HG02623 (cell line): ENCODE data around the gene WDR73.

Experiments
- ATAC-seq: cut with Tn5 transposase; IDR thresholded peaks from one replicate; pipeline ENCODE4 v1.9.1; 2021; ENCODE audit warnings: moderate library complexity; ENCODE audit not compliant: unreplicated experiment

WDR73 gene

GRCh38 chr15:84621358-84621979 lies 32.6 kb downstream of the WDR73 start:
- no peak for ATAC-seq

GRCh38 chr15:84620626-84621025 lies 33.5 kb downstream of the WDR73 start:
- no peak for ATAC-seq

- ATAC-seq, result no peak
Observed at GRCh38 chr15:84616235-84616634, 37.8 kb downstream of the WDR73 start.

- ATAC-seq, result no peak
Observed at GRCh38 chr15:84611631-84612030, 42.5 kb downstream of the WDR73 start.

- no peak for ATAC-seq
Observed at GRCh38 chr15:84609818-84610525, 44.1 kb downstream of the WDR73 start.

GRCh38 chr15:84608707-84609284 lies 45.3 kb downstream of the WDR73 start:
- ATAC-seq, result no peak

GRCh38 chr15:84606653-84607120 lies 47.4 kb downstream of the WDR73 start:
- ATAC-seq, result no peak

- ATAC-seq, result no peak
Observed at GRCh38 chr15:84605554-84605882, 48.6 kb downstream of the WDR73 start.

GRCh38 chr15:84604826-84605553 lies 49.1 kb downstream of the WDR73 start:
- ATAC-seq, result no peak

GRCh38 chr15:84603630-84604379 lies 50.3 kb downstream of the WDR73 start:
- no peak for ATAC-seq

GRCh38 chr15:84601555-84601838 lies 52.6 kb downstream of the WDR73 start:
- no peak for ATAC-seq

- ATAC-seq, result peak; percentile 96
Observed at GRCh38 chr15:84600687-84601554, 53.2 kb downstream of the WDR73 start, which contains the start of gene ZSCAN2. Gene ZSCAN2 (plus strand): TSS chr15:84601009. CDS start chr15:84603928, 2,919 bp downstream.

- no peak for ATAC-seq
Observed at GRCh38 chr15:84600331-84600686, 53.8 kb downstream of the WDR73 start.

GRCh38 chr15:84599906-84600305 lies 54.2 kb downstream of the WDR73 start:
- no peak for ATAC-seq

- no peak for ATAC-seq
Observed at GRCh38 chr15:84598993-84599392, 55.1 kb downstream of the WDR73 start.

GRCh38 chr15:84598250-84598649 lies 55.8 kb downstream of the WDR73 start:
- ATAC-seq, result peak; percentile 46

GRCh38 chr15:84597296-84597695 lies 56.8 kb downstream of the WDR73 start:
- ATAC-seq, result no peak

- no peak for ATAC-seq
Observed at GRCh38 chr15:84595660-84596059, 58.4 kb downstream of the WDR73 start.

- no peak for ATAC-seq
Observed at GRCh38 chr15:84594617-84595290, 59.3 kb downstream of the WDR73 start.

- no peak for ATAC-seq
Observed at GRCh38 chr15:84591815-84592214, 62.3 kb downstream of the WDR73 start.
